GM23338 (cell line): Measurements from ENCODE around the gene JOSD2. TPM values are rescaled to one million over a fixed set of nuclear protein-coding genes. Genes with fewer than 3 reads are reported as not detected.

Experiments used
- ATAC-seq: fragments of 200-7000 bp; cut with Tn5 transposase; 3 replicates; pipeline ENCODE4 v1.9.1; 2020
- DNase-seq: peaks from one replicate; pipeline ENCODE4 v3.0.0-alpha.2; 2015; ENCODE audit warnings: low spot score
- H2AFZ ChIP-seq: fragments of 200-600 bp; sonication (generic); 2 replicates; pipeline ENCODE4 v1.8.0; 2016; ENCODE audit warnings: antibody characterized with exemption, mild to moderate bottlenecking, moderate library complexity
- H3F3A ChIP-seq: fragments of 200-600 bp; sonication (generic); replicated peaks from 2 replicates; pipeline ENCODE4 v1.8.0; 2017; ENCODE audit warnings: antibody characterized with exemption, mixed run types, low read depth
- H3K27ac ChIP-seq: fragments of 200-600 bp; sonication (generic); 2 replicates; pipeline ENCODE4 v1.6.1; 2016; ENCODE audit warnings: low read depth
- H3K27me3 ChIP-seq: fragments of 200-600 bp; sonication (generic); 2 replicates; pipeline ENCODE4 v1.8.0; 2016; ENCODE audit warnings: mild to moderate bottlenecking, mixed run types, moderate library complexity; ENCODE audit not compliant: insufficient read depth
- H3K36me3 ChIP-seq: fragments of 200-600 bp; sonication (generic); 2 replicates; pipeline ENCODE4 v1.8.0; 2016; ENCODE audit warnings: mild to moderate bottlenecking; ENCODE audit not compliant: insufficient read depth
- H3K4me1 ChIP-seq: fragments of 200-600 bp; sonication (generic); 2 replicates; pipeline ENCODE4 v1.8.0; 2016; ENCODE audit warnings: mild to moderate bottlenecking, moderate library complexity; ENCODE audit not compliant: insufficient read depth
- H3K4me2 ChIP-seq: fragments of 200-600 bp; sonication (generic); 2 replicates; pipeline ENCODE4 v1.7.1; 2017; ENCODE audit warnings: mixed run types
- H3K4me3 ChIP-seq: fragments of 200-600 bp; sonication (generic); 2 replicates; pipeline ENCODE4 v1.6.1; 2016; ENCODE audit warnings: mixed run types
- H3K79me2 ChIP-seq: fragments of 200-600 bp; sonication (generic); replicated peaks from 2 replicates; pipeline ENCODE4 v1.8.0; 2017; ENCODE audit warnings: mild to moderate bottlenecking; ENCODE audit not compliant: insufficient read depth
- H3K9me2 ChIP-seq: fragments of 200-600 bp; sonication (generic); 2 replicates; pipeline ENCODE4 v1.8.0; 2017; ENCODE audit not compliant: insufficient read depth
- H4K20me1 ChIP-seq: fragments of 200-600 bp; sonication (generic); replicated peaks from 2 replicates; pipeline ENCODE4 v1.8.0; 2017; ENCODE audit warnings: mild to moderate bottlenecking; ENCODE audit not compliant: insufficient read depth
- H3K27ac Mint-ChIP-seq: 2 replicates; pipeline ENCODE4 v1.8.0; 2020; ENCODE audit warnings: inconsistent platforms, mild to moderate bottlenecking, moderate library complexity, mixed read lengths
- H3K27me3 Mint-ChIP-seq: 3 replicates; pipeline ENCODE4 v1.8.0; 2022; ENCODE audit warnings: low read depth, mild to moderate bottlenecking, moderate library complexity, mixed read lengths, inconsistent platforms; ENCODE audit not compliant: insufficient read depth, poor library complexity
- H3K36me3 Mint-ChIP-seq: 3 replicates; pipeline ENCODE4 v1.8.0; 2021; ENCODE audit warnings: low read depth, mild to moderate bottlenecking, inconsistent platforms, moderate library complexity, mixed read lengths
- H3K4me1 Mint-ChIP-seq: 3 replicates; pipeline ENCODE4 v1.8.0; 2020; ENCODE audit warnings: mild to moderate bottlenecking, inconsistent platforms, mixed read lengths
- H3K4me3 Mint-ChIP-seq: 3 replicates; pipeline ENCODE4 v1.8.0; 2021; ENCODE audit warnings: moderate library complexity, mild to moderate bottlenecking, inconsistent platforms, mixed read lengths
- H3K9me3 Mint-ChIP-seq: 3 replicates; pipeline ENCODE4 v1.8.0; 2020; ENCODE audit warnings: moderate library complexity, mild to moderate bottlenecking, inconsistent platforms, mixed read lengths
- CREB1 ChIP-seq: fragments of 250-450 bp; sonication (Bioruptor Pico); IDR thresholded peaks from 2 replicates; pipeline ENCODE4 v1.5.0; 2020; ENCODE audit warnings: low read depth, mild to moderate bottlenecking, moderate library complexity
- CTCF ChIP-seq, 2 experiments: fragments of 200-600 bp in 1 of 2; sonication (generic) in 1 of 2; conservative IDR thresholded peaks; 2 replicates each; pipeline versions ENCODE4 v1.5.1 to v1.6.1; 2016 to 2017; ENCODE audit warnings: antibody characterized with exemption in 2 of 2, low read depth in 2 of 2, mild to moderate bottlenecking in 2 of 2, moderate library complexity in 1 of 2
- ETS1 ChIP-seq: IDR thresholded peaks from 2 replicates; pipeline ENCODE4 v1.6.1; 2016; ENCODE audit warnings: antibody characterized with exemption
- EZH2 ChIP-seq: fragments of 200-600 bp; sonication (generic); IDR thresholded peaks from one replicate; pipeline ENCODE4 v1.8.0; 2017; ENCODE audit warnings: antibody characterized with exemption, mild to moderate bottlenecking, low read depth; ENCODE audit not compliant: unreplicated experiment
- EZH2phosphoT487 ChIP-seq: fragments of 200-600 bp; sonication (generic); IDR thresholded peaks from one replicate; pipeline ENCODE4 v1.8.1; 2018; ENCODE audit warnings: antibody characterized with exemption; ENCODE audit not compliant: unreplicated experiment
- JUNB ChIP-seq: IDR thresholded peaks from one replicate; pipeline ENCODE4 v1.6.1; 2016; ENCODE audit warnings: antibody characterized with exemption; ENCODE audit not compliant: unreplicated experiment
- NANOG ChIP-seq: IDR thresholded peaks from 2 replicates; pipeline ENCODE4 v1.6.1; 2016; ENCODE audit warnings: antibody characterized with exemption, borderline replicate concordance
- POLR2AphosphoS5 ChIP-seq: IDR thresholded peaks from 2 replicates; pipeline ENCODE4 v1.6.1; 2016; ENCODE audit warnings: antibody characterized with exemption, low read depth
- REST ChIP-seq: IDR thresholded peaks from one replicate; pipeline ENCODE4 v1.6.1; 2018; ENCODE audit warnings: antibody characterized with exemption; ENCODE audit not compliant: unreplicated experiment
- STAT1 ChIP-seq: IDR thresholded peaks from one replicate; pipeline ENCODE4 v1.6.1; 2016; ENCODE audit warnings: antibody characterized with exemption; ENCODE audit not compliant: unreplicated experiment
- ZNF114 ChIP-seq: fragments of 250-450 bp; sonication (Bioruptor Pico); IDR thresholded peaks from 2 replicates; pipeline ENCODE4 v1.5.0; 2020; ENCODE audit warnings: mild to moderate bottlenecking, moderate library complexity
- ZNF331 ChIP-seq: fragments of 250-450 bp; sonication (Bioruptor Pico); IDR thresholded peaks from 2 replicates; pipeline ENCODE4 v1.5.0; 2020; ENCODE audit warnings: low read depth, mild to moderate bottlenecking, moderate library complexity
- ZNF462 ChIP-seq: fragments of 250-450 bp; sonication (Bioruptor Pico); IDR thresholded peaks from 2 replicates; pipeline ENCODE4 v1.5.0; 2020; ENCODE audit warnings: mild to moderate bottlenecking, moderate library complexity
- polyA plus RNA-seq: library from polyadenylated mRNA; unstranded; fragments of >200 nt; fragmentation: Nextera tagmentation; extraction: Ambion mirVana; gene quantifications from 2 replicates; pipeline ENCODE4 v1.2.1, GENCODE V29; 2016
- total RNA-seq: library from RNA; depleted of rRNA; stranded (reverse); fragments of >200 nt; shearing (Covaris generic); gene quantifications from 2 replicates; pipeline ENCODE4 v1.2.3, GENCODE V29; 2014

The JOSD2 gene
- total and polyA plus RNA-seq, 2 experiments from 2014 or later: 3.3 to 5.8 TPM

GRCh38 chr19:50559636-50560035 lies 48.6 kb upstream of the JOSD2 start:
- Histone ChIP-seq H4K20me1 (0 out of 2 replicates have a peak, but pooled peaks cover 3% of the 10 kb centered on the region), H3K4me3 (no peak overlapping the region), H3K27me3 (peaks cover 46% of the 10 kb centered on the region), H3K27ac (no peak overlapping the region), H3K9me2 (no peaks in the 10 kb centered on the region), H3K36me3 (no peaks in the 10 kb centered on the region), H2AFZ (no peak overlapping the region), H3K4me1 (peaks cover 13% of the 10 kb centered on the region), H3K79me2 (no peaks in the 10 kb centered on the region), H3F3A (no peaks in the 10 kb centered on the region), H3K4me2 (no peak overlapping the region)
- TF ChIP-seq STAT1 (no peak), ZNF331 (no peak), ZNF114 (no peak), ZNF462 (CRISPR knock-in tag) (no peak), CTCF (conservative IDR thresholded peaks at IDR 0.05; ENCODE audit: low read depth in 2 of 2) (no peak), EZH2 (no peak), EZH2phosphoT487 (no peak), JUNB (no peak), CREB1 (CRISPR knock-in tag) (no peak), REST (no peak), ETS1 (no peak), NANOG (no peak), POLR2AphosphoS5 (no peak)
- ATAC-seq (no peak), DNase-seq (no peak)
- peaks cover 98% of the 10 kb centered on the region for H3K9me3 Mint-ChIP-seq
- H3K4me1 Mint-ChIP-seq: no peaks in the 10 kb centered on the region
- H3K36me3 Mint-ChIP-seq: peaks cover 42% of the 10 kb centered on the region
- H3K4me3 Mint-ChIP-seq: no peak overlapping the region
- H3K27ac Mint-ChIP-seq: no peak overlapping the region
- peaks cover 16% of the 10 kb centered on the region for H3K27me3 Mint-ChIP-seq
